CD4-positive, alpha-beta T cell treated with Interleukin-21 for 1 hour (primary cell): Measurements from ENCODE around the gene IRGC.
A peak's percentile ranks its signal among the peaks of the same experiment; 100 is the strongest.

Source experiments
- DNase-seq: peaks from one replicate; pipeline ENCODE4 v3.0.0-alpha.2; 2020

The IRGC gene

DNA sequence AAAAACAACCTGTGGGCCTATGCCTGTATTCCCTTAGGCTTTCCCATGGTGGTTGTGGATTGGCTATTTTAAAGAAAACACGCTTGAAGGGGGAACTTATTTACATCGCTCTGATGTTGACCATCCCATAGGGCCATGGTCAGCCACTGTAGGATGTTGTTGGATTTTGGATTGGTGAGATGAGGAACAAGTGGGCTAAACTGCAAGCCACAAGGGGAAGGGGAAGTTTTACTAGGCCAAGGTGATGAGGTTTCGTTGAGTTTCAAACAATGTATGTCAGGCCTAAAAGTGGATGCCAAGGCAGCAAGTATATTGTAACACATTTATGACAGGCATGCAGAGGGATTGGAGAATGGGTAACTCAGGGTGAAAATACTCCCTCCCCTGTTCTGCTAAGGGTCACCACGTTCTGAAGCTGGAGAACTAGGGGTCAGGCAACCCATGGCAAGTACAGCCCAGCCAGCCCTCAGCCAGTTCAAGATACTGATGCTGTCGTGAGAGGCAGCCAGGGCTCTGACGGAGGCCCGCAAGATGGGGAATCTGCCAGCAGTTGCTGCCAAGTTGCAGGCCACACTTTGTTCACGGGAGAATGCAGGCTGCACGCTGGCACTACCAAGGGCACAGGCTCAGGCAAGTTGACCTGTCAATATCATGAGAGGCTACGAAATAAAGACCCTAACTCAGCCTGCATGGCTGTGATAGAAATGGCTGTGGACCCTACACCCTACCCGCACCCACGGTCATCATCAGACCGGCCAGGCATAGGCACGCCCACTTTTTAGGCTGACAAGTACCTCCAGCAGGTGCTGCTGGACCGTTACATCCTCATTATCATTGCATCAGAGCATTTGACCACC lies 11.1 kb downstream of the IRGC start:
- no peak for DNase-seq

DNA sequence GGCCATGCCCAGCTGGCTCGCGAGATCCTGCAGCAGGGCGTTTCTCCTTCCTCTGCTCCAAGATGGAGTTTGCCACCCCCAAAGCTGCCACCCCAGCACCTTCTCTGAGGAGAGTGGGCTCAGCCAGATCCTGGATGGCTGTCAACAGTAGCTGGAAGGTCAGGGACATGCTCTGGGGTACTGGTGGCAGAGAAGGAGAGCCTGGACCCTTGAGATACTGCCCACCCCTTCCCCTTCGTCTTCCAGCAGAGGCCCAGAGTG lies 11.6 kb downstream of the IRGC start:
- DNase-seq, result no peak

DNA sequence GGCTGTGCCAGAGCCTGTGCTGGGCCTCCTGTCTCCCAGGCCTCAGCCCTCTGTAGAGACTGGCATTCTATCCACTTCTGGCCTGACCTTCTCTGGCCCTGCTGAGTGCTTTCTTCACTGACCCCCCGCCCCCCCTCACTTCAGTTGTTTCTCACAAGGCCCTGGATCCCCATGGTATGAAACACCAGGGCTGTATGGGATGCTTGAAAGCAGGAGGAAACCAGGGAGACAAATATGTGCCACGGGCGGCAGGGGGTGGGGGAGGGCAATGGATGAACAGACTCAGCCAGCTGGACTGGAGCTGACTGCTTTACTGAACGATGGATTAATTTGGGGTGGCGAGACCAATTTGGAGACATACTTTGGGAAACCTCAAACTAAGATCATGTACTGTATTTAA lies 14.0 kb downstream of the IRGC start:
- no peak for DNase-seq

DNA sequence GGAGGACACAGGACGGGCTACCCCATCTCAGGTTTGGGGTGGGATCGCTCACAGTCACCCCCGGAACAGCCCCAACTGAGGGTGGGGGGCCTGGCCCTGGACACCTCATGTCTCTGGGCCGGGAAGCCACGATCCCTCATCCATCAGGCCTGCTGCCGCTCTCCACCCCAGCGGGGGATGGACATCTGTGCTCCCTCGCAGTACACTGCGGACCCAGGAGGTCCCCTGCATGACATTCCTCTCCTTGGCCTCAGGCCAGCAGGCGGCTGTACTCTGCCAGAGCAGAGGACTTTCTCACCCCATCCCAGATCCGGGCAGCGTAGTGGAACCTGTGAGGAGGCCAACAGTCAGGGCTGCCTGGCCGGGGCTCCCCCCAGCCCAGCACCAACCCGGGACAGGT lies 15.5 kb downstream of the IRGC start:
- DNase-seq, result no peak

DNA sequence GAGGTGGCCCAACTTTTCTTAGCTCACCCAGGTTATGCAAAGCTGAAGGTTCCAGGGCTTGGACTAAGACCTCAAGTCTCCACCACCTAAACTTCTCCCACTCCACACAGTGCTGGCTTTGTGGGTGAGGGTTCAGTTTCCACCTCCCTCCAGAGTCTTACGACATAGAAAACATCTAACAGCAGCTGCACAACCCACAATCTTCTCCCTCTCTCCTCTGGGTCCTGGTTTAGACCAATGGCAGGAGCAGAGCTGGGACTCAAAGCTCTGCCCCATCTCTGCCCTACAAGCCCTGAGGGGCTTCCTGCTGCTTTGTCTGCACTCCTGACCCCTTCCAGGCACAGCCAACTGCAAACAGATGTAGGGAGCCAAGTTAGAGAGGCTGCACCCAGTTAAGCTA lies 16.0 kb downstream of the IRGC start:
- no peak for DNase-seq

DNA sequence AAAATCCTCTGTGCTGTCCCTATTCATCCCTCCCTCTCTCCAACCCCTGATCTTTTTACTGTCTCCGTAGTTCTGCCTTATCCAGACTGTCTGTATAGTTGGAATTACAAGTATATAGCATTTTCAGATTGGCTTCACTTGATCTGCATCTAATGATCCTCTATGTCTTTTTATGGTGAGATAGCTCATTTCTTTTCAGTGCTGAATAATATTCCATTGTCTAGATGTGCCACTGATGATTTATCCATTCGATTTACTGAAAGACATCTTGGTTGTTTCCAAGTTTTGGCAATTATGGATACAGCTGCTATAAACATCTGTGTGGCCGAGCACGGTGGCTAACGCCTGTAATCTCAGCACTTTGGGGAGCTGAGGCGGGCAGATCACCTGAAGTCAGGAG lies 19.1 kb downstream of the IRGC start:
- DNase-seq, result no peak

DNA sequence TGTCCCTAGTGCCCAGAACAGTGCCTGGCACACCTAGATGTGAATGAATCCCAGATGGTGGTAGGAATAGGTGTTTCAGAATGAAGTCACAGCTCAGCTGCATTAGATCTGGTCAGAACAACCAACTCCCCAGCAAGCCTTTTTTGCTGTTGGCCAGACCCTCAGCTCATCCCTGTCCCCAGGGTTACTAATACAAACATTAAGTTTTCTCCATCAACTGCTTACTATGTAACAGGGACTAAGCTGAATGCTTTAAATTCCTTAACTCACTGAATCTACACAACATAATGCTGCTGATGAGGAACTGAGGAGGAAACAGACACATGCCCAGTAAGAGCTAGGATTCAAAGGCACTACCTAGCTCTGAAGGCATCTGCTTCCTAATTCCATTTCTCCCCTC lies 20.1 kb downstream of the IRGC start:
- DNase-seq, result no peak

DNA sequence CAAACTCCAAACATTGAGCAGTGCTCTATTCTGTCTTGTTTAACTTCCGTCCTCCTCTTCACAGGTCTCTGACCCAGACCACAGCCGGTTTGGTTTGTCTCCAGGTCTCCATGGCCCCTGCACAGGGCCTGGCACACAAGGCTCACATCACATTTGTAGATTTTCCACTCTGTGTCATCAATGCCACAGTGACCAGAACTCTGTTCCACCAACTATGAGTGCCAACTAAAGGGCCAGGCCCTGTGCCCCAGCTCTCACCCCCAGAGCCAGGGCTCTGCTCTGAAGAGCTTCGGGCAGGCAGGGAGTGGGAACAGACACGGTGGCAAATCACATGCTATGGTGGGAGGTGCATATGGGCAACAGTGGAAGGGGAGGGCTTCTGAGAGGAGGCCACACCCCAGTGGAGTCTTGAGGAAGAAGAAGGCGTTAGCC lies 22.9 kb downstream of the IRGC start:
- no peak for DNase-seq

DNA sequence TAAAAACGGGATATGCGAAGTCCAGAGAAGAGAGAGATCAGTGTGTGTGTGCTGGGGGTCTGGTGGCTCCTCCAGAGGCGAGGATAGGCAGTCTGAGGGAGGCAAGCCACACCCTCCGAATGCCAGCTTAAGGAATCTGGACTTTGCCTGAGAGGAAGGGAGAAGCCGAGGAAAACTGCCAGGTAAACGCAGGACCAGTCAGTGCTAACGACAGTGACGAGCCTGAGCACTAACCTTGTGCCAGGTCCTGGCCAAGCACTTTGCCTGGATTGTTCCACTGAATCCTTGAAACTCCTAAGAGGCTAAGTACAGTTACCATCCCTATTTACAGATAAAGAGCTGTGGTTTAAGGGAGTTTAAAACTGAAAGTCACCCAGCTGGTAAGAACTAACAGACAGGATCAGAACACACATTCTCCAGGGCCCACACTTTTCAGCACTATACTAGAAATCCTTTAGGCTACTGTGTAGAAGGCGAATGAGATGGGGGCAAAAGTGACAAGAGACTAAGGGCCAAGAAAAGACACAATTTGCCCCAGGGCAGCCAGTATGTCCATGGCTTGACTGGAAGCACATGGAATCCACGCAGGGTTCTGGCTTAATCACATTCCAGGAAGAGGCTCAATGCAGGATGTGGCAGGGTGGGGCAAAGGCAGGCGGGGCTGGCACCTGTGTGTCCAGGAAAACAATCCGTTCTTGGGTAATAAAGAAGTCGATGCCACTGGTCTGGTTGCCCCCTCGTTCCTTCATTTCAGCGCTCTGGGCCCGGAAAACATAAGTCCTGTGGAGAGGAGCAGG lies 23.8 kb downstream of the IRGC start:
- no peak for DNase-seq

DNA sequence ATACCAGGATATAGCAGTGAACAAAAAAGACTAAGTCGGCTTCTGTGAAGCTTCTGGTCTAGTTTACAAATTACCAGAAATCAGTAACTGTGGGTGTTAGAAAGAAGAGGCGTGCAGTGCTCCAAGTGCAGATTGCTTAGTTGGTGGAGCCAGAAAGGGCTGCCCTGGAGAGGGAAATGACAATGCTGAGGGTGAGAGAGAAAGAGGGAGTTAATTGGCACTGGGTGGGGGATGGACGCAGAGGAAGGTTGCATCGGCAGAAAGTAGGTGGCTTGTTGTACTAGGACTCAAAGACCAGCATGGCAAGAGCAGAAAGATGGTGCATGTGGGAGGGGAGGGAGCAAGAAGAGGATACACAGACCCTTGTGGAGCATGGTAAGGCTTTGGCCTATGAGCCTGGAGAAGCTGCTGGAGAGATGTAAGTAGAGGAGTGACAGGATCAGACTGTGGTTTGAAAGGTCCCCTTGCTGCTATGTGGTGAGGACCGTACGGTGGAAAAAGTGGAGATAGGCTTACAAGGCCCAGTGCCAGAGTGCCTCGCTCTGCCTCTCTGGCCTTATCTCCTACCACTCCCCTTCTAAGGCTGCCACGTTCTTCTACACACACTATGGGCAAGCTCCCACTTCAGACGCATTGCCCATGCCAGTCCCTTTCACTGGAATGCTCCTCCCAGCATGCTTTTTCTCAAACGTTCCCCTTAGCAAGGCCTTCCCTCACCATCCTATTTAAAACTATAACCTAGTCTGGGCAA lies 25.4 kb downstream of the IRGC start:
- no peak for DNase-seq

DNA sequence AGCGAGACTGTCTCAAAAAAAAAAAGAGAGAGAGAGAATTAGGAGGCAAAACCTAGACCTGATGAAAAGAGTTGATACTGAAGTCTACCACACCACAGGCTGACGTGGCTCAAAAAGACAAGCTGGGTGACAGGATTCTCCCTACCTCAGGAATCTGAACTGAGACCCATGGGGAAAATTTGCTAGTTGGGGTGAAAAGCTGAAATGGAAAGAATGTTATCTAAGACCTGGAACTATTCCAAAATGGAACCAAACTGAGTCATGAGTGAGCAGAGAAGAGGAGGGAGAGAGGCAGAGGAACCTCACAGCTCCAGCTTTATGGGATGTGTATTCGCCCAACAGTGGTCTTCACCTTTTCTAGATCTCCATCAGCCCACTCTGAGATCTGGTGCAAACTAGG lies 27.2 kb downstream of the IRGC start:
- no peak for DNase-seq

DNA sequence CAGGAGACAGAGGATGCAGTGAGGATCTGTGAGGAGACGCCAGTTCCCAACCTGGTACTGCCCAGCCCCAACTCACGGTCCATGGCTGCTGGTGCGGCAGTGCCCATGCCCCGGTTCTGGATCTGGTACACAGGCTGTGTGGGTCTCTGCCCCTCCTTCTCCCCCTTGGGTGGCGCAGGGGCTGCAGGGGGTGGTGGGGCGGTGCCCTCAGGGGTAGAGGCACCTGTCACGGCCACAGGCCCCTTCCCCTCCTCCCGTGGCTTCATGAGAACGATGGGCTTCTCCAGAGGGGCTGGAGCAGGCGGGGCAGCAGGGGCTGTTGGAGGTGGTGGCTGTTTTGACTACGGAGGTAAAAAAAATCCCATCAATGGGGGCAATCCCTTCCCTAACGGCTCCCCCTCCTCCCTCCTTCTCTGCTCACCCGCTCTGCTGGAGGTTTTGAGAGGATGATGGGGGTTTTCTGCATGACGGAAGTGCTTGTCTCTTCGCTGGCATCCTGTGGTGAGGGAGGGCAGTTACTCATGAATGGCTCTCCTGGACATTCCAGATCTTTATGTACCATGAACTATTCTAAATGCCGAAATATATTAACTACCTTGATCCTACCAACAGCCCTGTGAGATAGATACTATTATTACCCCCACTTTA lies 31.8 kb downstream of the IRGC start:
- peak; percentile 48 for DNase-seq

DNA sequence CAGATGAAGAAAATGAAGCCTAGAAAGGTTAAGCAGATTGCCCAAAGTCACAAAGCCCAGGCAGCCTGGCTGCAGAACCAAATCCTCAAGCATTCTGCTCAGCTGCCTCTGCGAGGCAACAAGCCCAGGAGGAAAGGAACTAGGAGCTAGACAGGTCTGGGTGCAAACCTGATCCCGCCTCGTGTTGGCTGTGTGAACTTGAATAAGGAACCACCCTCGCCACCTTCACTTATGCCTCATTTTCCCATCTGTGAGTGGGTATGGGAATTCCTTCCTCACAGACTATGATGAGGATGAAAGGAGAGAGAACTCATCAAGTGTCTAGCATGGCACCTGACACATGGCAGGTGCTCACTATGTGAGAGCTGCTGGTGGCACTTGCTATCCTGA lies 32.3 kb downstream of the IRGC start:
- no peak for DNase-seq

DNA sequence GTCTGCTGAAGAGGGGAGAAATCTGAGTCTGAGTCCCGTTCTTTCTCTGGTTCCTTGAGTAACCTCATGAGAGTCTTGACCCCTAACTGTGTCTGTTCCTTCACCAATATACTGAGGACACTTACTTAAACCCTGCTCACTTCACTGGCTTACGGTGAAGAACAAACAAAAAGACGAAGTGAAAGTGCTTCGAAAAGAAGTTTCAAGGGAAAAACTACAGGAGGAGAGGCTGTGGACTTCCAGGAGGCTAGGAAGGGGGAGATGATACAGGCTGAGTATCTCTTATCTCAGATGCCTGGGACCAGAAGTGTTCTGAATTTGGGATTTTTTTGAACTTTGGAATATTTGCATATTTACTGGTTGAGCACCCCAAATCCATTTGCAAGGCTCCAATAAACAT lies 32.8 kb downstream of the IRGC start:
- no peak for DNase-seq

DNA sequence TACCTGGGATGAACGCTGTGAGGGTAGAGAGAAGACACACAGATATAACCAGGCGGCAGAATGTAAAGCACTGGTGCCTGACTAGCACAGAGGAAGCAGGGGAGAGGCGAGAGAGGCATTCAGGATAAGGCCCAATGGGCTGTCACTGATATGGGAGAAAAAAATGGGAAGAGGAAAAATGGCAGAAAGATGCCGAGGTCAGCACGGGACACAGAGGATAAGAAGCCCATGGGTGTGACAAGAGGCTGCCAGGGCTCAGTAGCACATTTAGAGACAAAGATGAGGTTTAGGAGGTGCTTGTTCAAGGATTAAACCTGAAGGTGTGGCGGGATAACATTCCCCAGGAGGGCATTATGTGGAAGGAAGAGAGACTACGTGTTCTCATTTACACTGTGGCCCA lies 33.3 kb downstream of the IRGC start:
- no peak for DNase-seq

DNA sequence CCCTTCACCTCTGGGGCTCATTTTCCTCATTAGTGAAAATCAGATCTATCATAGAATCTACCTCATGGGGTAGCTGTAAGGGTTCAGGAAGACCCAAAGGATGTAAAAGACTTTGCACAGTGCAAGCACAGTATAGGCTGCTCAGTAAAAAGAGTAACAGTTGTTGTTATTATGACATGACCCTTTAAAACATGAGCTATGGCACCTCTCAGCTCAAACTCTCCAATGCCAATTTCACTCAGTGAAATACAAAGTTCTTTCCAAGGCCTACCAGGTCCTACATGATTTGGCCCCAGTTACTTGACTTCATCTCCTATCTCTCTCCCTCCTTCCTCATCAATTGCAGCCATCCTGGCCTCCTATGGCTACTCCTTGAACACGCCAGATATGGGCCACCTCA lies 34.0 kb downstream of the IRGC start:
- no peak for DNase-seq

DNA sequence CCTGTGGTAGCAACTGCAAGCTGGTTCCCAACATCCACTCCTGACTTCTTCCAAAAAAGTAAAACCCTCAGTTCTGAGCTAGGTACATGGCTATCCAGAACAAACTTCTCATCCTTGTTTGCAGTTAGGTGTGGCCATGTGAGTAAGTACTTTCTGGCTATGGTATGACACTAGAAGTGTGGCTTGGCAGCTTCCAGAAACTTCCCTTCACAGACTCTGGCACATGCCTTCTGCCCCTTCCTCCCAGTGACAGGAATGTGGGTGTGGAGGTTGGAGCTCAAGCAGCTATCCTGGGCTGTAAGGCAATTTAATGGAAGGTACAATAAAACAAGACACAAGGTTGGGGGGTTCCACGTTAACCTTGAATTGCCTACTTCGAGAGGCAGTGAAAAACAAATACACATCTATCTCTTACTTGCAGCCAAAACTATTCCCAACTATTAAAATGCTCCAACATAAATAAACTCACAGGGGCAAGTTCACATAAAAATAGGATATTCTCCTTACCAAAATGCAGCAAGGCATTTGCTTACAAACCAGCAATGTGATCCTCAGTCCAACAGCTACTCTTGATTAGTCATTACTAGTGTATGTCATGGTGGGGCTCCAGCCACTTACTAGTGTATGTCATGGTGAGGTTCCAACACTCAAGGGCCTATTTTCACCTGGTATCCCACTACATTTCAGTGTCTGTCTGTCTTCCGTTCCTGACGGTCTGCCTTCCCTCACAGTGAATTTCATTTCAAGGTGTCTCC lies 35.8 kb downstream of the IRGC start:
- no peak for DNase-seq

DNA sequence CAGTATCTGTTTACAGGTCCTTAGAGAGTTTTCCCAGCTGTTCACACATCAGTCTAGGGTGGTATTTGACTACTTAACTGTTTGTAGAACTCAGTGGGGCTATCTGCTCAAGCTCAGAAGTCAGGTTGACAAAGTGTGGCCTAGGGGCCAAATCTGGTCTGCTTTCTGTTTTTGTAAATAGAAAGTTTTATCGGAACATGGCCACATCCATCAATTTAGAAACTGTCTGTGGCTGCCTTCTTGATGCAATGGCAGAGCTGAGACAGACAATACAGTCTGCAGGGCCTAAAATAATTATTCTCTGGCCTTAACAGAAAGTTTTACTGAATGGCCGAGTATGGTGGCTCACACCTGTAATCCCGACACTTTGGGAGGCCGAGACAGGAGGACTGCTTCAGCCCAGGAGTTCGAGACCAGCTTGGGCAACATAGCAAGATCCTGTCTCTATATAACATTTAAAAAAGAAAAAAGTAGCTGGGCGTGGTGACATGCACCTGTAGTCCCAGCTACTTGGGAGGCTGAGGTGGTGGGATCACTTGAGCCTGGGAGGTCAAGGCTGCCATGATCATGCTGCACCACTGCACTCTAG lies 36.5 kb downstream of the IRGC start:
- DNase-seq, result no peak

DNA sequence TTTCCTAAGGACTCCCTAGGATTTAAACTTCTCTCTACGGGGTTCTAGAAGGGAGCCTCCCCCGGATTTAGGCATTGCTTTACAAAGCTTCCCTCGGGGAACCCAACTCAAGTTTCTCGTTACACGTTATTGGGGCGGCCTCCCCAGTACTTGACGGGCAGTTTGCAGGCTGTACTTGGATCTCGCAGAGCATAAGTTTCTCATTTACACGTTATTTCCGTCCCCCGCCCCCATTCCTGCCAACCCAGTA lies 38.3 kb downstream of the IRGC start:
- DNase-seq, result no peak

DNA sequence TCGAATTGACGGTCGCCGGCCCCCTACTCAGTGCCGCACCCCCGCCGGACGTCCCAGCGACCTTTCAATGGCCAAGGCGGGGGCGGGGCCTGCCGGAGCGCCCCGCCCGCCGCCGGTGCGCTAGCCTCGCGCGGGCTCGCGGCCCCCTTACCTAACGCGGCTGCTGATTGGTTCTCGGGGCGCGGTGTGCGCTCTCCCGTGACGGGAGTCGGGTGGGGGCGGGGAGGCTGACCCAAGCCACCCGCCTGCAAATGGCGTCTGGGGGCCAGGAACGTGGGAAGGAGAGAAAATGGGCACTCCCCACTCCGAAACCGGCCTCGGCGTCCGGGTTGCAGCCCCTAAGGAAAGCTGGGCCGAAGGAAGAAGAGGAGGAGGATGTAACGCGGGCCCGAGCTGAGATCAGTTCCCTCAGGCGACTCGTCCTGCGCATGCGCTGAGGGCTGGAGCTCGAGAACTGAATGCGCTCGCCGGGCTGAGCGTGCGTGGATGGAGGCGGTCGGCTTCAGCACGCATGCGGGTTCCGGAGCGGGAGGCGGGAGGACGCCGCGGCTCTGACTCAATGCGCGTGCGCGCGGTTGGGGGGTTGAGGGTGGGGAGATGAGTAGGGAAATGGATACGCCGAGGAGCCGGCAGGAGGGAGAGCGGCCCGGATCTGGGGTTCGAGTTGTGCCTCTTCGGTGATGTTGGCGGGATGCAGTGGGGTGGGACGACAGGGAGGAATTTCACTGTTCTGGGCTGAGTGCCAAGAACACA lies 38.8 kb downstream of the IRGC start, which contains the start of gene SMG9:
Gene SMG9, minus strand, starts transcription at position 460 of the 753 bp plus-strand sequence. CDS start 4,221 bp downstream, outside the sequence.
- DNase-seq, result peak; percentile 98

DNA sequence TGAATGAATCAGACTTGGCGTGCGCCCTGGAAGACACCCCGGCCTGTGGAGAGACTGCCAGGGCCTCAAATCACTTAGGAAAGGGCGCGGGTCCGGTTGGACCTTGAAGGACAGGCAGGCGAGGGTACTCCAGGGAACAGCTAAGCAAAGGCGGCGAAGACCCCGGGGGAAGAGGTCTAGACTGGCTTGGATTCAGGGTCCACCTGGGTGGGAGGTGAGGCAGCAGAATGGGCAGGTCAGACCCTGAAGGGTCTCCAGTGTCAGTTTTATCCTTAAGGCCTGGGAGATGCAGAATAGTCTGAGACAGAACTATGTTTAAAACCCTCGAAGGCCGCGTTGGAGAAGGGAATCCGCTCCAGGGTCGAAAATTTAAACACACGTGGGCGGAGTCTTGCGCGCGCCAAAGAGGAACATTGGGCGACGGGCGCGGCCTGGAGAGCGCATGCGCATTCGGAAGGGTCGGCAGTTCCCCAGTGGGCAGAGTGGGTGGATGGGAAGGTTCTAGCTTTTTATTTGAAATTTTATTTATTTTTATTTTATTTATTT lies 39.5 kb downstream of the IRGC start:
- peak; percentile 83 for DNase-seq
